Measurements from ENCODE around the gene MAPK8IP3. TPM values are rescaled to one million over a fixed set of nuclear protein-coding genes. Genes with fewer than 3 reads are reported as not detected.

MAPK8IP3 gene
- total and polyA plus RNA-seq, 2 donors from 2014 or later = 10.6 to 67.7 TPM

- Histone ChIP-seq H3K9me3 (ENCODE audit: control insufficient read depth in 2 of 3, insufficient read depth in 1 of 3, low read length in 3 of 3) (no peaks in the 10 kb centered on the region), H3K9ac (ENCODE audit: low read length in 3 of 3) (no peak overlapping the region), H3K4me1 (ENCODE audit: control insufficient read depth in 2 of 3, insufficient read depth in 2 of 3, low read depth in 1 of 3, low read length in 3 of 3) (no peaks in the 10 kb centered on the region), H3K4me3 (ENCODE audit: low read length in 3 of 3) (no peak overlapping the region), H3K27ac (ENCODE audit: low read depth in 2 of 2, low read length in 2 of 2) (no peak overlapping the region), H3K36me3 (ENCODE audit: control insufficient read depth in 2 of 3, insufficient read depth in 3 of 3, low read length in 3 of 3) (peaks cover 8 to 30% (median 23%) of the 10 kb centered on the region in 3 donors), H3K27me3 (ENCODE audit: control insufficient read depth, insufficient read depth, low read length) (no peaks in the 10 kb centered on the region)
- TF ChIP-seq CTCF (IDR thresholded peaks at IDR 0.05; ENCODE audit: borderline replicate concordance, extremely low read depth, insufficient read depth) = no peak
- FAIRE-seq (no peak), DNase-seq (no peak)
- intact Hi-C loops (cut with DNase I) = no loop called here
These were observed 9.1 kb upstream of the MAPK8IP3 start for GRCh38 chr16:1696863-1697262.

DNA sequence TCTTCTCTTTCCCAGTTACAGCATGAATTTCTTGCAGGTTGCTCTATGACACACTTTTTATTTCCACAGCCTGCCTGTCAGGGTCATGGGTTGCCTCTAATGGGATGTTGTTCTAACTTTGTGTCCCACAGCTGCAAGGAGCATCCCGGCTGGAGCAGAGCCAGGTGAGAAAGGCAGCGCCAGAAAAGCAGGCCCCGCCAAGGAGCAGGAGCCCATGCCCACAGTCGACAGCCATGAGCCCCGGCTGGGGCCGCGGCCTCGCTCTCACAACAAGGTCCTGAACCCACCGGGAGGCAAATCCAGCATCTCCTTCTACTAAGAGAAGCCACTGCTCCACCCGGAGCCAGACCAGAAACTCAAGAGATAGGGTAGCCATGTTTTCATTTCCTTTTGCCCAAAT is 7.3 kb upstream of the MAPK8IP3 start:
- Histone ChIP-seq H3K27ac (ENCODE audit: low read depth in 2 of 2, low read length in 2 of 2) (no peak overlapping the region), H3K4me1 (ENCODE audit: control insufficient read depth in 2 of 3, insufficient read depth in 2 of 3, low read depth in 1 of 3, low read length in 3 of 3) (no peaks in the 10 kb centered on the region), H3K9me3 (ENCODE audit: control insufficient read depth in 2 of 3, insufficient read depth in 1 of 3, low read length in 3 of 3) (no peaks in the 10 kb centered on the region), H3K36me3 (ENCODE audit: control insufficient read depth in 2 of 3, insufficient read depth in 3 of 3, low read length in 3 of 3) (peaks cover 4 to 25% (median 9%) of the 10 kb centered on the region in 3 donors), H3K27me3 (ENCODE audit: control insufficient read depth, insufficient read depth, low read length) (no peaks in the 10 kb centered on the region), H3K9ac (ENCODE audit: low read length in 3 of 3) (no peak overlapping the region), H3K4me3 (ENCODE audit: low read length in 3 of 3) (no peak overlapping the region)
- no peak for FAIRE-seq
- intact Hi-C loops (cut with DNase I) = no loop called here
- no peak for TF ChIP-seq CTCF (IDR thresholded peaks at IDR 0.05; ENCODE audit: borderline replicate concordance, extremely low read depth, insufficient read depth)
- no peak for DNase-seq

DNA sequence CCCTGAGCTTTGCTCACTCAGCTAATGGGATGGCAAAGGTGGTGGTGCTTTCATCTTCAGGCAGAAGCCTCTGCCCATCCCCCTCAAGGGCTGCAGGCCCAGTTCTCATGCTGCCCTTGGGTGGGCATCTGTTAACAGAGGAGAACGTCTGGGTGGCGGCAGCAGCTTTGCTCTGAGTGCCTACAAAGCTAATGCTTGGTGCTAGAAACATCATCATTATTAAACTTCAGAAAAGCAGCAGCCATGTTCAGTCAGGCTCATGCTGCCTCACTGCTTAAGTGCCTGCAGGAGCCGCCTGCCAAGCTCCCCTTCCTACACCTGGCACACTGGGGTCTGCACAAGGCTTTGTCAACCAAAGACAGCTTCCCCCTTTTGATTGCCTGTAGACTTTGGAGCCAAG is 5.7 kb upstream of the MAPK8IP3 start:
- FAIRE-seq = no peak
- Histone ChIP-seq H3K4me1 (ENCODE audit: control insufficient read depth in 2 of 3, insufficient read depth in 2 of 3, low read depth in 1 of 3, low read length in 3 of 3) (peaks cover 0 to 2% (median 0%) of the 10 kb centered on the region in 3 donors), H3K9me3 (ENCODE audit: control insufficient read depth in 2 of 3, insufficient read depth in 1 of 3, low read length in 3 of 3) (no peaks in the 10 kb centered on the region), H3K4me3 (ENCODE audit: low read length in 3 of 3) (no peak overlapping the region), H3K27ac (ENCODE audit: low read depth in 2 of 2, low read length in 2 of 2) (no peak overlapping the region), H3K27me3 (ENCODE audit: control insufficient read depth, insufficient read depth, low read length) (no peaks in the 10 kb centered on the region), H3K36me3 (ENCODE audit: control insufficient read depth in 2 of 3, insufficient read depth in 3 of 3, low read length in 3 of 3) (peaks cover 4 to 20% (median 9%) of the 10 kb centered on the region in 3 donors), H3K9ac (ENCODE audit: low read length in 3 of 3) (no peak overlapping the region)
- no peak for DNase-seq
- TF ChIP-seq CTCF (IDR thresholded peaks at IDR 0.05; ENCODE audit: borderline replicate concordance, extremely low read depth, insufficient read depth) = no peak
- intact Hi-C loops (cut with DNase I) = no loop called here

Measured in kidney (tissue), 14 donors.